IMR-90 (cell line): ENCODE data around the gene RNF114. TPM values are rescaled to one million over a fixed set of nuclear protein-coding genes. Genes with fewer than 3 reads are reported as not detected.

ENCODE experiments used
- ATAC-seq: fragments of 200-7000 bp; cut with Tn5 transposase; 2 replicates; pipeline ENCODE4 v1.9.1; 2020; ENCODE audit warnings: low read depth, mild to moderate bottlenecking, moderate library complexity
- BruUV-seq: library from RNA; stranded (reverse); fragments of 400-500 nt; replicated peaks from 2 replicates; lab custom pipeline; 2021; lab: Mats Ljungman, UMichigan
- CTCF ChIA-PET: fragments of 300-600 bp; formaldehyde crosslinking; extraction: SDS; loops from one replicate; lab custom pipeline; 2021; ENCODE audit warnings: antibody characterized with exemption; lab: Yijun Ruan, JAX
- POLR2A ChIA-PET: fragments of 300-600 bp; sonication (Branson Sonifier 250); formaldehyde crosslinking; loops from one replicate; lab custom pipeline; 2022; ENCODE audit warnings: antibody characterized with exemption; ENCODE audit not compliant: unreplicated experiment; lab: Charles Lee
- DNase-seq: peaks from one replicate; pipeline ENCODE4 v3.0.0; 2013
- H2AFZ ChIP-seq: replicated peaks from 2 replicates; pipeline ENCODE3; 2013; ENCODE audit warnings: low read length, mild to moderate bottlenecking; ENCODE audit not compliant: poor library complexity
- H2AK5ac ChIP-seq: 2 replicates; pipeline ENCODE4 v1.6.1; 2013; ENCODE audit warnings: low read depth, low read length, inconsistent platforms
- H2AK9ac ChIP-seq: replicated peaks from 2 replicates; pipeline ENCODE3; 2013; ENCODE audit warnings: mild to moderate bottlenecking, low read depth, low read length, moderate library complexity; ENCODE audit not compliant: poor library complexity
- H2BK120ac ChIP-seq: 2 replicates; pipeline ENCODE4 v1.6.1; 2013; ENCODE audit warnings: low read depth, low read length, inconsistent platforms
- H2BK15ac ChIP-seq: 3 replicates; pipeline ENCODE4 v1.6.1; 2013; ENCODE audit warnings: low read depth, low read length, inconsistent platforms
- H2BK20ac ChIP-seq: 2 replicates; pipeline ENCODE4 v1.6.1; 2013; ENCODE audit warnings: low read depth, mild to moderate bottlenecking, inconsistent platforms, low read length, moderate library complexity
- H2BK5ac ChIP-seq: 2 replicates; pipeline ENCODE4 v1.6.1; 2013; ENCODE audit warnings: mild to moderate bottlenecking, low read depth, low read length, inconsistent platforms; ENCODE audit not compliant: poor library complexity, severe bottlenecking
- H3K14ac ChIP-seq: replicated peaks from 2 replicates; pipeline ENCODE4 v1.6.1; 2013; ENCODE audit warnings: low read depth, low read length, inconsistent platforms
- H3K18ac ChIP-seq: 2 replicates; pipeline ENCODE4 v1.6.1; 2013; ENCODE audit warnings: low read depth, low read length, control low read depth
- H3K23ac ChIP-seq: 2 replicates; pipeline ENCODE4 v1.6.1; 2013; ENCODE audit warnings: low read depth, low read length, inconsistent platforms
- H3K27ac ChIP-seq: 2 replicates; pipeline ENCODE4 v1.5.1; 2013; ENCODE audit warnings: mild to moderate bottlenecking, control low read depth, low read length; ENCODE audit not compliant: insufficient read depth
- H3K27me3 ChIP-seq: 2 replicates; pipeline ENCODE4 v1.6.1; 2013; ENCODE audit warnings: low read length; ENCODE audit not compliant: control insufficient read depth, insufficient read depth
- H3K36me3 ChIP-seq: 2 replicates; pipeline ENCODE4 v1.6.1; 2013; ENCODE audit warnings: low read length, mixed read lengths; ENCODE audit not compliant: control insufficient read depth, insufficient read depth
- H3K4ac ChIP-seq: 2 replicates; pipeline ENCODE4 v1.6.1; 2013; ENCODE audit warnings: low read depth, low read length, inconsistent platforms
- H3K4me1 ChIP-seq: 2 replicates; pipeline ENCODE4 v1.6.1; 2013; ENCODE audit warnings: low read length, mixed read lengths; ENCODE audit not compliant: control insufficient read depth, insufficient read depth
- H3K4me2 ChIP-seq: 2 replicates; pipeline ENCODE4 v1.6.1; 2013; ENCODE audit warnings: low read depth, mild to moderate bottlenecking, control low read depth, low read length, moderate library complexity
- H3K4me3 ChIP-seq: 2 replicates; pipeline ENCODE4 v1.5.1; 2013; ENCODE audit warnings: low read depth, mild to moderate bottlenecking, control low read depth, low read length, moderate library complexity; ENCODE audit not compliant: insufficient read depth
- H3K56ac ChIP-seq: 2 replicates; pipeline ENCODE4 v1.6.1; 2013; ENCODE audit warnings: low read length, inconsistent platforms; ENCODE audit not compliant: insufficient read depth; ENCODE audit errors: extremely low read depth
- H3K79me1 ChIP-seq, 2 experiments: 2 replicates each; pipeline ENCODE4 v1.6.1; 2013; ENCODE audit warnings: low read length in 2 of 2, inconsistent platforms in 1 of 2, low read depth in 1 of 2
- H3K9ac ChIP-seq: 2 replicates; pipeline ENCODE4 v1.6.1; 2013; ENCODE audit warnings: low read depth, low read length, control low read depth
- H3K9me1 ChIP-seq: 2 replicates; pipeline ENCODE4 v1.6.1; 2013; ENCODE audit warnings: low read length, inconsistent platforms; ENCODE audit not compliant: insufficient read depth
- H3K9me3 ChIP-seq: 2 replicates; pipeline ENCODE4 v1.6.1; 2013; ENCODE audit warnings: low read length; ENCODE audit not compliant: control insufficient read depth, insufficient read depth
- H4K20me1 ChIP-seq: 2 replicates; pipeline ENCODE4 v1.6.1; 2013; ENCODE audit warnings: low read length, inconsistent platforms; ENCODE audit not compliant: insufficient read depth
- H4K5ac ChIP-seq: 2 replicates; pipeline ENCODE4 v1.6.1; 2013; ENCODE audit warnings: mild to moderate bottlenecking, low read depth, low read length, control low read depth
- H4K8ac ChIP-seq, 2 experiments: 2 replicates each; pipeline ENCODE4 v1.6.1; 2013; ENCODE audit warnings: low read depth in 2 of 2, low read length in 2 of 2, control low read depth in 1 of 2, inconsistent platforms in 1 of 2
- H4K91ac ChIP-seq: 2 replicates; pipeline ENCODE4 v1.6.1; 2013; ENCODE audit warnings: low read depth, low read length, inconsistent platforms; ENCODE audit not compliant: insufficient read depth
- FOS ChIP-seq: fragments of 150-350 bp; IDR thresholded peaks from 2 replicates; pipeline ENCODE4 v1.6.1; 2016; ENCODE audit warnings: low read depth, low read length
- MAFK ChIP-seq: IDR thresholded peaks from 2 replicates; pipeline ENCODE4 v1.6.1; 2012; ENCODE audit warnings: low read depth, low read length, improper control_type of control experiment
- MXI1 ChIP-seq: IDR thresholded peaks from 2 replicates; pipeline ENCODE4 v1.6.1; 2012; ENCODE audit warnings: low read depth, mild to moderate bottlenecking, low read length, moderate library complexity, borderline replicate concordance
- POLR2A ChIP-seq: IDR thresholded peaks from 2 replicates; pipeline ENCODE4 v1.6.1; 2012; ENCODE audit warnings: mild to moderate bottlenecking, low read depth, low read length
- RAD21 ChIP-seq: IDR thresholded peaks from 2 replicates; pipeline ENCODE4 v1.6.1; 2012; ENCODE audit warnings: low read length, improper control_type of control experiment
- RCOR1 ChIP-seq: IDR thresholded peaks from 2 replicates; pipeline ENCODE4 v1.6.1; 2012; ENCODE audit warnings: mild to moderate bottlenecking, low read length, improper control_type of control experiment; ENCODE audit not compliant: insufficient replicate concordance
- WGBS, 2 experiments: methylation state at CpG; one replicate each; pipeline versions ENCODE4 v1.1.5 to v1.1.7; 2013; ENCODE audit warnings: missing lambda C conversion rate in 2 of 2; ENCODE audit not compliant: insufficient read length in 1 of 2; ENCODE audit errors: extremely low coverage in 2 of 2; 5-methylcytosine and 5-hydroxymethylcytosine counted together
- dilution Hi-C: fragments of 300-500 bp; cut with HindIII; formaldehyde crosslinking; loops from one replicate; pipeline ENCODE4 v1.14.3; 2018; ENCODE audit warnings: low sequenced_read_pairs; ENCODE audit not compliant: unreplicated experiment
- in situ Hi-C: fragments of 300-500 bp; cut with MboI; formaldehyde crosslinking; loops from 3 replicates; pipeline ENCODE4 v1.14.3; 2019; ENCODE audit warnings: low sequenced_read_pairs, inconsistent platforms, mixed read lengths
- intact Hi-C: fragments of 100-400 bp; cut with micrococcal nuclease; formaldehyde crosslinking; loops from 2 replicates; pipeline ENCODE4 v1.10.0; 2022
- polyA plus RNA-seq, 3 experiments: library from polyadenylated mRNA; depleted of rRNA; stranded (reverse); fragments of >200 nt; gene quantifications; 2 replicates each; pipeline ENCODE4 v1.2.3, GENCODE V29; 2012; ENCODE audit warnings: low replicate concordance in 1 of 3
- total RNA-seq: library from RNA; depleted of rRNA; stranded (reverse); fragments of >200 nt; gene quantifications from 2 replicates; pipeline ENCODE4 v1.2.3, GENCODE V29; 2012
- TF ChIP-seq, protein P1 (sequence below): fragments of 150-350 bp; IDR thresholded peaks from 2 replicates; pipeline ENCODE4 v1.6.1; 2017; ENCODE audit warnings: mild to moderate bottlenecking, antibody characterized with exemption, low read length, low read depth

The RNF114 gene
- total and polyA plus RNA-seq, 2 of the 4 experiments (the other 2 are of a cell fraction): 44.6 to 62.3 TPM

DNA sequence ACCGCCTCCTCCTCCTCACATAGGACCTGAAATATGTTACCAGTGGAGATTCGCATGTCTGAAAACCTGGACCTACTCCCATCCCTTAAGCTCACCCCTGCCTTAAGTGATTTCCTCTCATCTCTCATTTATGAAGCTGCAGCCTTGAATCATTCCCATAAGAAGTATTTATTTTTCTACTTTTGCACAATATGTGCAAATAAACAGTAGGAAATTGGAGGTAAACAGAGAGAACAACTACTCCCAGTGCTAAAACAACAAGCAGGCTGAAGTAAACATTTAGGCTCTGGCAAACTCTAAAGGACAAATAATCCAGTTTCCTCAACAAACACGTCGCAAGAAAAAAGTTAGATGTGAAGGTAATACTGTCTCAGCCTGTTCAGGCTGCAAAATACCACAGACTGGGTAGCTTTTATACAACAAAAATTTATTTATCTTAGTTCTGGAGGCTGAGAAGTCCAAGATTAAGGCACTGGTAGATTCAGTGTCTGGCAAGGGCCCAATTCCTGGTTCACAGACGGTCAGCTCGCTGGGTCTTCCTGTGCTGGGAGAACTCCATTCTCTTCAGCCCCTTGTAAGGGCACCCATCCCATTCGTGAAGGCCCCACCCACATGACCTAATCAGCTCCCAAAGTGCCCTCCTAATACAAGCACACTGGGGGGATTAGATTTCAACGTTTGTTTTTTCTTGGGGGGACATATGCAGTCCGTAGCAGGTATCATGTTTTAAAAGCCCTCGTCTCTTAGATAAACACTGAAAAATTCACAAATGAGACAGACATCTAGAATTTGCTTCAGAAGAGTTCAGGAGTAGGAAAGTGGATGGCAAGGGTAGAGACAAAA is 36.4 kb upstream of the RNF114 start:
- Histone ChIP-seq H4K91ac (no peak overlapping the region), H3K79me1 (peaks cover 0 to 33% of the 10 kb centered on the region in 2 experiments), H3K27ac (no peak overlapping the region), H3K36me3 (peaks cover 10% of the 10 kb centered on the region), H3K56ac (no peak overlapping the region), H3K4ac (no peak overlapping the region), H4K5ac (no peak overlapping the region), H2BK15ac (no peak overlapping the region), H4K8ac (no peak overlapping the region), H3K27me3 (no peaks in the 10 kb centered on the region), H2BK20ac (no peak overlapping the region), H2AK5ac (peak overlapping the region; percentile 59; the same call in 1 of the 2 replicates), H3K4me1 (peaks cover 6% of the 10 kb centered on the region), H3K4me2 (no peak overlapping the region), H3K14ac (no peak overlapping the region), H3K4me3 (no peak overlapping the region), H2AK9ac (no peak overlapping the region), H2BK120ac (no peak overlapping the region; the same call in 1 of the 2 replicates), H3K9me1 (peaks cover 7% of the 10 kb centered on the region), H3K9me3 (no peaks in the 10 kb centered on the region), H4K20me1 (peaks cover 14% of the 10 kb centered on the region), H2BK5ac (no peak overlapping the region), H2AFZ (no peak overlapping the region), H3K18ac (no peak overlapping the region; the same call in 1 of the 2 replicates), H3K23ac (no peak overlapping the region), H3K9ac (no peak overlapping the region)
- peak; percentile 12 for DNase-seq
- intact Hi-C loops: no loop called here
- in situ Hi-C loops: no loop called here
- ChIA-PET CTCF (interaction anchor here (0.6 to 1.2 kb wide), 3 partner anchors 54 to 795 kb away, joined by 3 to 6 read pairs (median 3); no protein-coding TSS in a partner anchor), POLR2A (no interaction called here)
- dilution Hi-C loops: no loop called here
- BruUV-seq: no TSS peak
- TF ChIP-seq, protein P1, sequence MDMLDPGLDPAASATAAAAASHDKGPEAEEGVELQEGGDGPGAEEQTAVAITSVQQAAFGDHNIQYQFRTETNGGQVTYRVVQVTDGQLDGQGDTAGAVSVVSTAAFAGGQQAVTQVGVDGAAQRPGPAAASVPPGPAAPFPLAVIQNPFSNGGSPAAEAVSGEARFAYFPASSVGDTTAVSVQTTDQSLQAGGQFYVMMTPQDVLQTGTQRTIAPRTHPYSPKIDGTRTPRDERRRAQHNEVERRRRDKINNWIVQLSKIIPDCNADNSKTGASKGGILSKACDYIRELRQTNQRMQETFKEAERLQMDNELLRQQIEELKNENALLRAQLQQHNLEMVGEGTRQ: no peak
- TF ChIP-seq FOS (no peak), MAFK (no peak), MXI1 (no peak), RCOR1 (no peak), RAD21 (no peak), POLR2A (no peak)
- ATAC-seq: peak; percentile 35
- WGBS, 2 experiments: no CpG with 5 or more reads among the region's 10 CpGs
